DND-41 (cell line): ENCODE measurements around the gene IKZF2.

Source experiments
- CTCF ChIP-seq: IDR thresholded peaks from 2 replicates; pipeline ENCODE4 v1.5.1; 2012; ENCODE audit warnings: borderline replicate concordance, low read length, moderate library complexity, mild to moderate bottlenecking; ENCODE audit not compliant: poor library complexity, severe bottlenecking; ENCODE audit errors: extremely low read depth
- EZH2 ChIP-seq: IDR thresholded peaks from 3 replicates; pipeline ENCODE4 v1.6.1; 2012; ENCODE audit warnings: borderline replicate concordance, low read depth, mild to moderate bottlenecking, moderate library complexity, low read length, inconsistent platforms; ENCODE audit not compliant: severe bottlenecking

GRCh38 chr2:213010106-213010779, 141.2 kb downstream of the IKZF2 start:
- TF ChIP-seq CTCF (no peak), EZH2 (no peak)
